Right lobe of liver (tissue), 6 donors: ENCODE results near the gene SAP130. TPM values are rescaled to one million over a fixed set of nuclear protein-coding genes. Genes with fewer than 3 reads are reported as not detected.

Experiments
- ATAC-seq, 4 donors: fragments of 200-7000 bp; cut with Tn5 transposase; one replicate each; pipeline ENCODE4 v1.9.1; 2020; ENCODE audit warnings: mild to moderate bottlenecking in 4 of 4, moderate library complexity in 4 of 4
- DNase-seq, 3 donors: peaks; one replicate each; pipeline ENCODE4 v3.0.0-alpha.2; 2020
- H3K27ac ChIP-seq, 3 donors: fragments of 200-600 bp; one replicate each; pipeline ENCODE4 v1.8.0; 2022
- H3K27me3 ChIP-seq, 2 donors: fragments of 200-600 bp; one replicate each; pipeline ENCODE4 v1.8.0; 2022
- H3K36me3 ChIP-seq, 4 donors: fragments of 200-600 bp; sonication (generic) in 1 of 4; one replicate each; pipeline versions ENCODE4 v1.5.1 to v1.8.0; 2017 to 2022; ENCODE audit warnings: control low read depth in 1 of 4
- H3K4me1 ChIP-seq, 4 donors: fragments of 200-600 bp; sonication (generic) in 1 of 4; one replicate each; pipeline versions ENCODE4 v1.5.1 to v1.8.0; 2017 to 2022; ENCODE audit warnings: control low read depth in 1 of 4
- H3K4me3 ChIP-seq, 3 donors: fragments of 200-600 bp; one replicate each; pipeline ENCODE4 v1.8.0; 2022
- H3K9me3 ChIP-seq, 4 donors: fragments of 200-600 bp; sonication (generic) in 1 of 4; one replicate each; pipeline versions ENCODE4 v1.5.1 to v1.8.0; 2017 to 2022; ENCODE audit warnings: control low read depth in 1 of 4
- CTCF ChIP-seq, 4 donors: fragments of 200-600 bp in 3 of 4; fragments of 450-650 bp in 1 of 4; IDR thresholded peaks; one replicate each; pipeline versions ENCODE4 v1.5.1 to v1.8.0; 2016 to 2022; ENCODE audit warnings: antibody characterized with exemption in 4 of 4, mild to moderate bottlenecking in 2 of 4
- POLR2A ChIP-seq: fragments of 450-650 bp; IDR thresholded peaks from one replicate; pipeline ENCODE4 v1.6.1; 2017; ENCODE audit warnings: antibody characterized with exemption, mild to moderate bottlenecking
- WGBS: methylation state at CpG from one replicate; pipeline ENCODE4 v1.1.6; 2018; ENCODE audit warnings: low coverage, low lambda C conversion rate; ENCODE audit not compliant: insufficient coverage; ENCODE audit errors: missing lambda C conversion rate; 5-methylcytosine and 5-hydroxymethylcytosine counted together
- intact Hi-C, 2 donors: fragments of 100-400 bp; cut with DNase I; formaldehyde crosslinking; loops; one replicate each; pipeline versions ENCODE4 v1.11.2 to v1.14.1; 2022
- total RNA-seq, 6 experiments: library from RNA; depleted of rRNA in 2 of 6; stranded (reverse); fragments of >200 nt in 2 of 6; fragmentation: NEBNext Ultra II Directional in 3 of 6; extraction: Animal tissue kit (Norgen Biotek cat#: 25700) in 3 of 6; gene quantifications; one replicate each; pipeline versions ENCODE4 v1.1.0 to v1.2.4, GENCODE V29; 2016 to 2023
- donor health status: DM: no; HTN: yes; CAD: no.
- donor health status: DM: no; HTN: no; CAD: no.
- donor health status: DM: no; HTN: no; CAD: no.
- donor health status: DM: no; HTN: yes; CAD: no.
- donor health status: DM: no; HTN: yes; CAD: no.

Gene SAP130
- total RNA-seq, 6 experiments from 2014 or later = 5.0 to 11.5 (median 9.1) TPM

GRCh38 chr2:127996160-127996559, 31.7 kb downstream of the SAP130 start:
- TF ChIP-seq POLR2A (no peak), CTCF (IDR thresholded peaks at IDR 0.05) (no peak)
- intact Hi-C loops = no loop called here
- H3K27me3 ChIP-seq = no peaks in the 10 kb centered on the region
- WGBS = 86% methylated on average over 4 of the region's 9 CpGs
- no peak overlapping the region for H3K4me3 ChIP-seq
- no peak for ATAC-seq
- H3K9me3 ChIP-seq = no peaks in the 10 kb centered on the region
- H3K27ac ChIP-seq = no peak overlapping the region
- no peaks in the 10 kb centered on the region for H3K4me1 ChIP-seq
- no peak for DNase-seq
- H3K36me3 ChIP-seq = peaks cover 0 to 76% (median 31%) of the 10 kb centered on the region in 4 donors

GRCh38 chr2:127995725-127996124, 32.1 kb downstream of the SAP130 start:
- intact Hi-C loops = no loop called here
- no peaks in the 10 kb centered on the region for H3K9me3 ChIP-seq
- H3K4me3 ChIP-seq = no peak overlapping the region
- peaks cover 0 to 72% (median 31%) of the 10 kb centered on the region in 4 donors for H3K36me3 ChIP-seq
- H3K4me1 ChIP-seq = no peaks in the 10 kb centered on the region
- ATAC-seq (no peak), DNase-seq (no peak)
- no peak overlapping the region for H3K27ac ChIP-seq
- WGBS = 84% methylated on average over 7 of the region's 7 CpGs
- H3K27me3 ChIP-seq = no peaks in the 10 kb centered on the region
- TF ChIP-seq POLR2A = no peak
- no peak for TF ChIP-seq CTCF (IDR thresholded peaks at IDR 0.05)

- H3K4me1 ChIP-seq = no peaks in the 10 kb centered on the region
- WGBS = 94% methylated on average over 2 of the region's 2 CpGs
- intact Hi-C loops = no loop called here
- no peak for TF ChIP-seq POLR2A
- TF ChIP-seq CTCF (IDR thresholded peaks at IDR 0.05) = no peak
- H3K27me3 ChIP-seq = no peaks in the 10 kb centered on the region
- ATAC-seq = no peak
- peaks cover 0 to 68% (median 27%) of the 10 kb centered on the region in 4 donors for H3K36me3 ChIP-seq
- no peak overlapping the region for H3K27ac ChIP-seq
- no peak for DNase-seq
- H3K9me3 ChIP-seq = no peaks in the 10 kb centered on the region
- H3K4me3 ChIP-seq = no peak overlapping the region
Measured at GRCh38 chr2:127993659-127994058, 34.2 kb downstream of the SAP130 start.

GRCh38 chr2:127991742-127992141, 36.1 kb downstream of the SAP130 start:
- TF ChIP-seq CTCF (IDR thresholded peaks at IDR 0.05) = no peak
- TF ChIP-seq POLR2A = no peak
- Histone ChIP-seq H3K27me3 (no peaks in the 10 kb centered on the region), H3K27ac (no peak overlapping the region), H3K4me1 (no peaks in the 10 kb centered on the region), H3K4me3 (no peak overlapping the region), H3K36me3 (peaks cover 0 to 70% (median 20%) of the 10 kb centered on the region in 4 donors), H3K9me3 (no peaks in the 10 kb centered on the region)
- intact Hi-C loops = no loop called here
- WGBS = 61% methylated on average over 5 of the region's 5 CpGs
- DNase-seq (no peak), ATAC-seq (peak in 3 of 4 donors; percentile 32 to 61 (median 49))
